ENCODE results near the gene HMGXB4. TPM values are rescaled to one million over a fixed set of nuclear protein-coding genes. Genes with fewer than 3 reads are reported as not detected.

The HMGXB4 gene
- total and polyA plus RNA-seq, 2 of the 13 experiments (the other 11 are each of a cell fraction or from before 2014, with no cell fraction given): 13.9 to 16.3 TPM

- TF ChIP-seq, protein P1, sequence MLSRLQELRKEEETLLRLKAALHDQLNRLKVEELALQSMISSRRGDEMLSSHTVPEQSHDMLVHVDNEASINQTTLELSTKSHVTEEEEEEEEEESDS (CRISPR knock-in tag; IDR thresholded peaks at IDR 0.05; ENCODE audit: borderline replicate concordance): no peak
- TF ChIP-seq SIN3A (IDR thresholded peaks at IDR 0.05; ENCODE audit: borderline replicate concordance, low read depth, low read length) (0 out of 2 replicates have a peak, but pooled peaks have one; percentile 24), SKI (IDR thresholded peaks at IDR 0.05; ENCODE audit: partially characterized antibody) (peak; percentile 17), ZNF644 (CRISPR knock-in tag; IDR thresholded peaks at IDR 0.05; ENCODE audit: low read depth) (no peak), XBP1 (CRISPR knock-in tag; IDR thresholded peaks at IDR 0.05) (no peak), ZNF432 (CRISPR knock-in tag; IDR thresholded peaks at IDR 0.05; ENCODE audit: borderline replicate concordance) (no peak), MXD3 (CRISPR knock-in tag; IDR thresholded peaks at IDR 0.05) (no peak), MBD4 (IDR thresholded peaks at IDR 0.05; ENCODE audit: borderline replicate concordance, low read length) (no peak), ZNF12 (CRISPR knock-in tag; IDR thresholded peaks at IDR 0.05) (peak; percentile 56; the same call in 1 of the 2 replicates), ADNP (CRISPR knock-in tag; IDR thresholded peaks at IDR 0.05) (no peak), THAP11 (CRISPR knock-in tag; IDR thresholded peaks at IDR 0.05) (peak; percentile 16; the same call in 1 of the 2 replicates), SATB2 (CRISPR knock-in tag; IDR thresholded peaks at IDR 0.05) (no peak), FOXC1 (CRISPR knock-in tag; IDR thresholded peaks at IDR 0.05; ENCODE audit: borderline replicate concordance) (peak; percentile 23; the same call in 1 of the 2 replicates), ZFY (CRISPR knock-in tag; IDR thresholded peaks at IDR 0.05) (peak; percentile 30; the same call in 1 of the 2 replicates), ZNF614 (CRISPR knock-in tag; IDR thresholded peaks at IDR 0.05; ENCODE audit: borderline replicate concordance) (0 out of 2 replicates have a peak, but pooled peaks have one; percentile 0), ZBTB1 (CRISPR knock-in tag; IDR thresholded peaks at IDR 0.05; ENCODE audit: borderline replicate concordance) (no peak)
- TF ChIP-seq, protein P2, sequence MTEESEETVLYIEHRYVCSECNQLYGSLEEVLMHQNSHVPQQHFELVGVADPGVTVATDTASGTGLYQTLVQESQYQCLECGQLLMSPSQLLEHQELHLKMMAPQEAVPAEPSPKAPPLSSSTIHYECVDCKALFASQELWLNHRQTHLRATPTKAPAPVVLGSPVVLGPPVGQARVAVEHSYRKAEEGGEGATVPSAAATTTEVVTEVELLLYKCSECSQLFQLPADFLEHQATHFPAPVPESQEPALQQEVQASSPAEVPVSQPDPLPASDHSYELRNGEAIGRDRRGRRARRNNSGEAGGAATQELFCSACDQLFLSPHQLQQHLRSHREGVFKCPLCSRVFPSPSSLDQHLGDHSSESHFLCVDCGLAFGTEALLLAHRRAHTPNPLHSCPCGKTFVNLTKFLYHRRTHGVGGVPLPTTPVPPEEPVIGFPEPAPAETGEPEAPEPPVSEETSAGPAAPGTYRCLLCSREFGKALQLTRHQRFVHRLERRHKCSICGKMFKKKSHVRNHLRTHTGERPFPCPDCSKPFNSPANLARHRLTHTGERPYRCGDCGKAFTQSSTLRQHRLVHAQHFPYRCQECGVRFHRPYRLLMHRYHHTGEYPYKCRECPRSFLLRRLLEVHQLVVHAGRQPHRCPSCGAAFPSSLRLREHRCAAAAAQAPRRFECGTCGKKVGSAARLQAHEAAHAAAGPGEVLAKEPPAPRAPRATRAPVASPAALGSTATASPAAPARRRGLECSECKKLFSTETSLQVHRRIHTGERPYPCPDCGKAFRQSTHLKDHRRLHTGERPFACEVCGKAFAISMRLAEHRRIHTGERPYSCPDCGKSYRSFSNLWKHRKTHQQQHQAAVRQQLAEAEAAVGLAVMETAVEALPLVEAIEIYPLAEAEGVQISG (CRISPR knock-in tag; IDR thresholded peaks at IDR 0.05): 0 out of 2 replicates have a peak, but pooled peaks have one; percentile 8
These were observed 53.6 kb downstream of the HMGXB4 start (continued) for GRCh38 chr22:35310556-35311550.

Data from HepG2 (cell line).